Measurements from ENCODE around the gene CYP3A4. TPM values are rescaled to one million over a fixed set of nuclear protein-coding genes. Genes with fewer than 3 reads are reported as not detected.

CYP3A4 gene
- total RNA-seq, 1 experiment from 2014 or later, result not detected

- H3K14ac ChIP-seq (ENCODE audit: insufficient read depth, low read length), result no peak overlapping the region
- no peak overlapping the region for H2AFZ ChIP-seq (ENCODE audit: low read length)
- no peak overlapping the region for H2BK5ac ChIP-seq (ENCODE audit: insufficient read length, low read length)
- H3K9me3 ChIP-seq (ENCODE audit: control insufficient read depth, low read depth, low read length), result no peaks in the 10 kb centered on the region
- no peak overlapping the region for H4K5ac ChIP-seq (ENCODE audit: insufficient read length, low read depth, low read length)
- H2BK20ac ChIP-seq (ENCODE audit: low read depth, low read length, poor library complexity, severe bottlenecking), result no peak overlapping the region
- H3K4me2 ChIP-seq (ENCODE audit: insufficient read depth, insufficient read length, low read length), result no peak overlapping the region
- H3K23me2 ChIP-seq (ENCODE audit: insufficient read length, low read depth, low read length, poor library complexity, severe bottlenecking), result no peaks in the 10 kb centered on the region
- no peak overlapping the region for H2BK120ac ChIP-seq (ENCODE audit: low read depth, low read length, poor library complexity, severe bottlenecking)
- H2AK5ac ChIP-seq (ENCODE audit: insufficient read length, low read length), result no peak overlapping the region
- no peak overlapping the region for H2BK15ac ChIP-seq (ENCODE audit: low read depth, low read length)
- TF ChIP-seq, protein P1, sequence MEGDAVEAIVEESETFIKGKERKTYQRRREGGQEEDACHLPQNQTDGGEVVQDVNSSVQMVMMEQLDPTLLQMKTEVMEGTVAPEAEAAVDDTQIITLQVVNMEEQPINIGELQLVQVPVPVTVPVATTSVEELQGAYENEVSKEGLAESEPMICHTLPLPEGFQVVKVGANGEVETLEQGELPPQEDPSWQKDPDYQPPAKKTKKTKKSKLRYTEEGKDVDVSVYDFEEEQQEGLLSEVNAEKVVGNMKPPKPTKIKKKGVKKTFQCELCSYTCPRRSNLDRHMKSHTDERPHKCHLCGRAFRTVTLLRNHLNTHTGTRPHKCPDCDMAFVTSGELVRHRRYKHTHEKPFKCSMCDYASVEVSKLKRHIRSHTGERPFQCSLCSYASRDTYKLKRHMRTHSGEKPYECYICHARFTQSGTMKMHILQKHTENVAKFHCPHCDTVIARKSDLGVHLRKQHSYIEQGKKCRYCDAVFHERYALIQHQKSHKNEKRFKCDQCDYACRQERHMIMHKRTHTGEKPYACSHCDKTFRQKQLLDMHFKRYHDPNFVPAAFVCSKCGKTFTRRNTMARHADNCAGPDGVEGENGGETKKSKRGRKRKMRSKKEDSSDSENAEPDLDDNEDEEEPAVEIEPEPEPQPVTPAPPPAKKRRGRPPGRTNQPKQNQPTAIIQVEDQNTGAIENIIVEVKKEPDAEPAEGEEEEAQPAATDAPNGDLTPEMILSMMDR (conservative IDR thresholded peaks at IDR 0.05), result peak; percentile 66
- H2BK12ac ChIP-seq (ENCODE audit: insufficient read length, low read depth, low read length), result no peak overlapping the region
- no peaks in the 10 kb centered on the region for H3K79me2 ChIP-seq (ENCODE audit: insufficient read depth, low read length)
- Mint-ChIP-seq H3K9me3 (no peaks in the 10 kb centered on the region), H3K36me3 (ENCODE audit: insufficient read depth in 1 of 3, low read depth in 3 of 3) (no peaks in the 10 kb centered on the region), H3K4me1 (peaks cover 0 to 17% of the 10 kb centered on the region in 2 experiments; a peak in 2 of 4 replicates), H3K27ac (no peak overlapping the region), H3K4me3 (no peak overlapping the region), H3K27me3 (ENCODE audit: low read depth) (no peaks in the 10 kb centered on the region; the same call in 1 of the 2 replicates)
- H3K27me3 ChIP-seq (ENCODE audit: insufficient read depth, low read length), result no peaks in the 10 kb centered on the region
- H3K56ac ChIP-seq (ENCODE audit: insufficient read length, low read depth, low read length), result no peak overlapping the region
- no peaks in the 10 kb centered on the region for H4K20me1 ChIP-seq (ENCODE audit: control insufficient read depth, insufficient read depth, insufficient read length)
- no peak overlapping the region for H3K23ac ChIP-seq (ENCODE audit: insufficient read length, low read depth, low read length)
- H3K4ac ChIP-seq (ENCODE audit: low read depth, low read length), result no peak overlapping the region
- no peak overlapping the region for H3K18ac ChIP-seq (ENCODE audit: insufficient read length, low read depth, low read length)
- H4K8ac ChIP-seq (replicated peaks; ENCODE audit: insufficient read length, low read depth, low read length), result no peak overlapping the region
- no peak overlapping the region for H4K91ac ChIP-seq (ENCODE audit: insufficient read length, low read depth, low read length)
- no peak overlapping the region for H3T11ph ChIP-seq (ENCODE audit: low read length)
- peak; percentile 31 for DNase-seq
- H3K9ac ChIP-seq (ENCODE audit: extremely low read depth, insufficient read length, low read length), result no peak overlapping the region
- no peaks in the 10 kb centered on the region for H3K4me1 ChIP-seq (ENCODE audit: insufficient read depth, low read length)
- no CpG with 5 or more reads among the region's 2 CpGs for WGBS (ENCODE audit: extremely low coverage, insufficient read length, low lambda C conversion rate)
- H3K79me1 ChIP-seq (ENCODE audit: insufficient read depth, low read depth, low read length, poor library complexity, severe bottlenecking), result no peaks in the 10 kb centered on the region
- no peak overlapping the region for H3K27ac ChIP-seq (ENCODE audit: insufficient read length, low read depth, low read length)
These were observed 50.5 kb downstream of the CYP3A4 start for GRCh38 chr7:99733448-99733847.
